ENCODE data around the gene DUOXA2.
A peak's percentile ranks its signal among the peaks of the same experiment; 100 is the strongest.
"Not testable (repeated sequence)": the region's sequence is repeated elsewhere in the genome, so short reads cannot be mapped to it uniquely, and the experiment has no call there.

The DUOXA2 gene

DNA sequence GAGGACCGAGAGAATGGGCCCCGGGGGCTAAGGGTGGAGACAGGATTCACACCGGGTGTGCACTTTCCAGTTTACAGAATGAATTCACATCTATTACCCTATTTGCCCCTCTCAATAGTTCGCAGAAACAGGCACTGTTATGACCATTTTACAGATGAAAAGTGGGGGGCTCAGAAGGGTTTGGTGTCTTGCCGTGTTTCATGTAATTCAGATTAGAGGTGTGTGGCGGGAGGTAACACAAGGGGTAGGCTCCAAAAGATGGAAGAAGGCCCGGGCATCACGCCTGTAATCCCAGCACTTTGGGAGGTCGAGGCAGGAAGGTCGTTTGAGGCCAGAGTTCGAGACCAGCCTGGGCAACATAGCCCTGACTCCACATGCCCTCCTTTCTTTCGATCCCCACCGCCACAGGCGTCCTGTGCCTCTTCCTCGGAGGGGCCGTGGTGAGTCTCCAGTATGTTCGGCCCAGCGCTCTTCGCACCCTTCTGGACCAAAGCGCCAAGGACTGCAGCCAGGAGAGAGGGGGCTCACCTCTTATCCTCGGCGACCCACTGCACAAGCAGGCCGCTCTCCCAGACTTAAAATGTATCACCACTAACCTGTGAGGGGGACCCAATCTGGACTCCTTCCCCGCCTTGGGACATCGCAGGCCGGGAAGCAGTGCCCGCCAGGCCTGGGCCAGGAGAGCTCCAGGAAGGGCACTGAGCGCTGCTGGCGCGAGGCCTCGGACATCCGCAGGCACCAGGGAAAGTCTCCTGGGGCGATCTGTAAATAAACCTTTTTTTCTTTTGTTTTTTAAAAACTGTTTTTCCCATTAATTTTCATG, 3.4 kb downstream of the DUOXA2 start:
- no peak for DNase-seq (ENCODE audit: low spot score)

- peak; percentile 88 for DNase-seq (ENCODE audit: low spot score)
These were observed 4.0 kb downstream of the DUOXA2 start for GRCh38 chr15:45118131-45118588.

GRCh38 chr15:45118996-45119395, 4.9 kb downstream of the DUOXA2 start:
- DNase-seq (ENCODE audit: low spot score) = no peak

GRCh38 chr15:45120081-45120972, 6.2 kb downstream of the DUOXA2 start:
- no peak for DNase-seq (ENCODE audit: low spot score)

GRCh38 chr15:45121020-45121419, 6.9 kb downstream of the DUOXA2 start:
- no peak for DNase-seq (ENCODE audit: low spot score)

GRCh38 chr15:45121706-45122417, 7.7 kb downstream of the DUOXA2 start:
- no peak for DNase-seq (ENCODE audit: low spot score)

DNA sequence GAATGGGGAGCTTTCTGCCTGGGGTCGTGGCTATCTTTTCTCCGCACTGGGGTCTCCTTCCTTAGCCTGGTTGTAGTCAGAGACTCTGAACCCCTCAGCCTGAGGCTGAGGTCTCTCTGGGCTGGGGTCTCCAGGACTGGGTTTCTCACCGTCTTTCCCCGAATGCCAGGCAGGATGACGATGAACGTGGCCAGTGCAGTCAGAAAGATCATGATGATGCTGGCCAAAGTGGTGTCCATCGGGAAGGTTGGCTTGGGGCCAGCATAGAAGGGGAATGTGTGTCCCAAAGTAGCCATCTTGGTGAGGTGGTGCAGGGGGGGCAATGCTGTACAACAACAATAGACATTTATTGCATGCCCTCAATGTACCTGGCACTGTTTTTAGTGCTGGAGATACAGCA, 8.6 kb downstream of the DUOXA2 start:
- no peak for DNase-seq (ENCODE audit: low spot score)

DNA sequence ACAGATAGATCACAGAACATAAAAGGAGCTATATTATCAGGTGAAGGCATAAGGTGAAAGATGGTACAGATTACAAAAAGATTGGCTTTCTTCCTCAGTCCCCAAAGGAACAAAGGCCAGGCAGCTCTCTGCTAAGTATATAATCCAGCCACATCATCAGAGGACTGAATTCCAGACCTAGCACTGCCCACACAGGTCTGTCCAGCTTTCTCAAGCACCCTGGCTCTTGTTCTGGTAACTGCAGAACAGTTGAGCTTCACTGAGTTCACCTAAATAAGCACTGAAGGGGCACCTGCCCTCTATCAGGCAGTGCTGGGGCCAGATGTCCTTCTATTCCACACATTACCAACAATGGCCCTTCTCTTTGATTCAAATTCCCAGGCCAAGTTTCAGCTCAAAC, 9.3 kb downstream of the DUOXA2 start:
- no peak for DNase-seq (ENCODE audit: low spot score)

DNA sequence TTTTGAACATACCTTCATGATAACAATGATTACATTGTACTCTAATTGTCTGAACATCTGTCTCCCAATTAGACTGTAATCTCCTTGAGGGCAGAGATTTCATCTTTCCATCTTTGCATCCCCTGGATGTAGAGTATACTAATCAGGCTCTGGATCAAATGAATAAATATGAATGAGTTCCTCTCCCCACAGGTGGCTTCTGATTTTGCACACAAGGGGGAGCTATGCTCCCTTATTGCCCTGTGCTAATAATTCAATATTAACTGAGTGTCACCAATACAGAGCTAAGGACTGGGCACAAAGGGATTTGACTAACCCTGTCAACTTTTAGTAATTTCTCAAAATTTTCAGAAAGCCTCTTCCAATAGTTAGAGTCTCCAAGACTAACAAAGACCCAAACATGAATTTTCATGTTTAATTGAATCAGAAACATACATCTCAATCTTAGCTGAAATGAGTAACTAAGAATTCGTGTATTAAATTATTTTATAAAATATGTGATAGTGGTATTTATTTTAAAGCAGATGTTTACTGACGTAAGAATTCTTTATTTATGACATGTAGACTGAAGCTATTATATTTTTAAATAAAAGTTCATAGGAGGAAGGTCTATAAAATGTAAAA, 12.5 kb downstream of the DUOXA2 start:
- no peak for DNase-seq (ENCODE audit: low spot score)

- DNase-seq (ENCODE audit: low spot score) = no peak
These were observed 15.0 kb downstream of the DUOXA2 start for GRCh38 chr15:45128971-45129639.

DNA sequence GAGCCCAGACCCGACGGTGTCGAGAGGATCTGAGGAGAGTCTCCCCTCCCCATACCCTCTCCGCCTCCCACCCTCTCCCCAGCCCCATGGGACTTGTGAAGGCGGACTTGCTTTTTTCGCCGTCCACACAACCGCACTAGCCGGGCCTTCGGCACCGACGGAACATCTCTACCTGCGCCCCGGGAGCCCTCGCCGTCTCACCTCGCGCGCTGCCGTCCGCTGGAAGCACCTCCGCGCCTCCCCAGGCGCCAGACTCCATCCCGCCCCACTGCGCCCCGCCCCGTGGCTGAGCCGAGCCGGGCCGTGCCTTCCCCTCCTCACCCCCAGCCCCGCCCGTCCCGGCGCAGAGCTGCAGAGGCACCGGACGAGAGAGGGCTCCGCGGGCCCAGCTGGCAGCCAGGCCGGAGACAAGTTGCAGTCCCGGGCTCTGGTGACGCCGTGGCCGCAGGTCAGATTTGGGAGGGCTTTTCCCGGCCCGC, 15.6 kb downstream of the DUOXA2 start, which contains the start of the genes DUOX1 and DUOXA1:
Gene DUOX1, plus strand, starts transcription at position 344 of the 479 bp plus-strand sequence. CDS start 1,973 bp downstream, outside the sequence.
Gene DUOXA1, minus strand, starts transcription at position 229 of the 479 bp plus-strand sequence. CDS start 6,865 bp downstream, outside the sequence.
- no peak for DNase-seq (ENCODE audit: low spot score)

GRCh38 chr15:45130291-45131000, 16.3 kb downstream of the DUOXA2 start:
- DNase-seq (ENCODE audit: low spot score) = no peak

- DNase-seq (ENCODE audit: low spot score) = no peak
These were observed 17.4 kb downstream of the DUOXA2 start for GRCh38 chr15:45131510-45131909.

- DNase-seq (ENCODE audit: low spot score) = no peak
These were observed 18.9 kb downstream of the DUOXA2 start for GRCh38 chr15:45132844-45133560.

DNA sequence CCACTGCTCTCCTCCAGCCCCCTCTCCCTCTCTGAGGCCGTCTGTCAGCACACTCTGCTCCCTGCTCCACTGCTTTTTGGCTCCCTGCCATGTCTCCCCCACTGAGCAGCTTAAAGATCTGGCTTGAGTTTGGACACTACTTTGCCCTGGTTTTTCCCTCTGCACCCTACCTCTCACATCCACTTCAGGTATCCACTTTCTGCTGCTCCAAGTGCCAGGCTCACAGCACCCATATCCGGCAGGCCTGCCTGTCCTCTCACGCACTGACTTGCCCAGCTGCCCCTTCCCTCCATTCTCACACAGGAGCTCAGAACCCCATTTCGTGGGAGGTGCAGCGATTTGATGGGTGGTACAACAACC, 19.4 kb downstream of the DUOXA2 start:
- DNase-seq (ENCODE audit: low spot score) = no peak

- no peak for DNase-seq (ENCODE audit: low spot score)
These were observed 19.9 kb downstream of the DUOXA2 start for GRCh38 chr15:45134046-45134445.

DNA sequence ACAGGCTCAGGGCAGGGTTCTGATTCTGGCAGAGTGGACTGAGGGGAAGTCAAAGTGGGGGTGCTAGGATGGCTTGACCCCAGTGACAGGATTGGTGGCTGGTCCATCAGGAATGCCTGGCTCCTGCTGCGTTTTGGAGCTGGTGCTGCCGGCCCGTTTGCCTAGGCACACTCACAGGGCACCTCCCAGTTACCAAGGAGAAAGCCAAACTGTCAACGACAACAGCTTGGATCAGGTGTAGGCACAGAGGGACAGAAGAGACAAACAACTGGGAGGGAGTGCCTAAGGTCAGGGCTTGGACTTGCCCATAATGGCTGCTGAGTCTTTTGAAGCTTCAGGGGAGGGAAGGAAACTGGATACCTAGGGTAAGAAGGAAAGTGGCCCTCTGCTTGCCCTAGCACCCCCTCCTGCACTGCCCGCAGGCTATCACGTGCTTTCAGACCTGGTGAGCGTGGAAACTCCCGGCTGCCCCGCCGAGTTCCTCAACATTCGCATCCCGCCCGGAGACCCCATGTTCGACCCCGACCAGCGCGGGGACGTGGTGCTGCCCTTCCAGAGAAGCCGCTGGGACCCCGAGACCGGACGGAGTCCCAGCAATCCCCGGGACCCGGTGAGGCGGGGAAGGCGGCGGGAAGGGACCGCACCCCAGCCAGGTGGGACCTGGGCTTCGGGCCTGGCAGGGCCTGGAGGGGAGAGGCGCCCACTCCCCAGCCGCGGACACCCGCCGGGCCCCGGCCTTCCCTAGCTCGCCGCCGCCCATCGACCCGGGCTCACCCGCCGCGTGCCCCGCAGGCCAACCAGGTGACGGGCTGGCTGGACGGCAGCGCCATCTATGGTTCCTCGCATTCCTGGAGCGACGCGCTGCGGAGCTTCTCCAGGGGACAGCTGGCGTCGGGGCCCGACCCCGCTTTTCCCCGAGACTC, 20.8 kb downstream of the DUOXA2 start:
- no peak for DNase-seq (ENCODE audit: low spot score)

GRCh38 chr15:45135705-45136377, 21.7 kb downstream of the DUOXA2 start:
- not testable (repeated sequence) for DNase-seq (ENCODE audit: low spot score)
